Aorta (tissue), 5 donors: Measurements from ENCODE around the gene RNF151. TPM values are rescaled to one million over a fixed set of nuclear protein-coding genes. Genes with fewer than 3 reads are reported as not detected.

Source experiments
- ATAC-seq: fragments of 200-7000 bp; cut with Tn5 transposase; one replicate; pipeline ENCODE4 v1.9.1; 2022; ENCODE audit warnings: moderate library complexity; ENCODE audit not compliant: low FRiP score
- DNase-seq, 2 donors: peaks; one replicate each; pipeline ENCODE4 v3.0.0-alpha.2; 2020
- H3K27ac ChIP-seq, 2 donors: one replicate each; pipeline ENCODE4 v1.5.1; 2013; ENCODE audit warnings: low read length in 2 of 2, mild to moderate bottlenecking in 2 of 2, moderate library complexity in 2 of 2, control low read depth in 1 of 2, inconsistent platforms in 1 of 2, low read depth in 1 of 2
- H3K27me3 ChIP-seq, 2 donors: one replicate each; pipeline ENCODE4 v1.6.1; 2013; ENCODE audit warnings: control low read depth in 1 of 2, low read length in 1 of 2, mild to moderate bottlenecking in 1 of 2, moderate library complexity in 1 of 2; ENCODE audit not compliant: insufficient read depth in 2 of 2, control insufficient read depth in 1 of 2
- H3K36me3 ChIP-seq, 2 donors: one replicate each; pipeline ENCODE4 v1.6.1; 2013; ENCODE audit warnings: control low read depth in 1 of 2, low read length in 1 of 2, mild to moderate bottlenecking in 1 of 2; ENCODE audit not compliant: insufficient read depth in 2 of 2, control insufficient read depth in 1 of 2
- H3K4me1 ChIP-seq, 2 donors: one replicate each; pipeline ENCODE4 v1.6.1; 2013; ENCODE audit warnings: low read length in 2 of 2, control low read depth in 1 of 2, mild to moderate bottlenecking in 1 of 2, moderate library complexity in 1 of 2; ENCODE audit not compliant: insufficient read depth in 2 of 2, control insufficient read depth in 1 of 2
- H3K4me3 ChIP-seq, 2 donors: one replicate each; pipeline ENCODE4 v1.5.1; 2013; ENCODE audit warnings: low read length in 2 of 2, control low read depth in 1 of 2, mild to moderate bottlenecking in 1 of 2
- H3K9me3 ChIP-seq: one replicate; pipeline ENCODE4 v1.6.1; 2013; ENCODE audit warnings: mild to moderate bottlenecking, low read length; ENCODE audit not compliant: control insufficient read depth
- WGBS, 2 donors: extraction: QIAGEN DNeasy Blood & Tissue Kit; methylation state at CpG; one replicate each; pipeline ENCODE4 v1.1.7; 2013; 5-methylcytosine and 5-hydroxymethylcytosine counted together
- intact Hi-C, 2 donors: fragments of 100-400 bp; cut with DNase I; formaldehyde crosslinking; loops; one replicate each; pipeline versions ENCODE4 v1.14.2 to v1.15.0; 2022
- polyA plus RNA-seq, 2 donors: library from polyadenylated mRNA; stranded (reverse); fragments of 200-250 nt; gene quantifications; one replicate each; pipeline ENCODE4 v1.2.3, GENCODE V29; 2013
- total RNA-seq, 2 donors: library from RNA; stranded (reverse); fragmentation: NEBNext Ultra II Directional; extraction: Animal tissue kit (Norgen Biotek cat#: 25700); gene quantifications; one replicate each; pipeline ENCODE4 v1.2.1, GENCODE V29; 2021
- donor health status: healthy with polysubstance abuse.
- donor health status: Bipolar disorder and iron deficiency.
- donor health status: DM: no; HTN: no; CAD: no.
- donor health status: DM: no; HTN: no; CAD: no.
- donor health status: DM: yes; HTN: yes; CAD: no.

Gene RNF151
- total and polyA plus RNA-seq, 4 donors, result not detected

DNA sequence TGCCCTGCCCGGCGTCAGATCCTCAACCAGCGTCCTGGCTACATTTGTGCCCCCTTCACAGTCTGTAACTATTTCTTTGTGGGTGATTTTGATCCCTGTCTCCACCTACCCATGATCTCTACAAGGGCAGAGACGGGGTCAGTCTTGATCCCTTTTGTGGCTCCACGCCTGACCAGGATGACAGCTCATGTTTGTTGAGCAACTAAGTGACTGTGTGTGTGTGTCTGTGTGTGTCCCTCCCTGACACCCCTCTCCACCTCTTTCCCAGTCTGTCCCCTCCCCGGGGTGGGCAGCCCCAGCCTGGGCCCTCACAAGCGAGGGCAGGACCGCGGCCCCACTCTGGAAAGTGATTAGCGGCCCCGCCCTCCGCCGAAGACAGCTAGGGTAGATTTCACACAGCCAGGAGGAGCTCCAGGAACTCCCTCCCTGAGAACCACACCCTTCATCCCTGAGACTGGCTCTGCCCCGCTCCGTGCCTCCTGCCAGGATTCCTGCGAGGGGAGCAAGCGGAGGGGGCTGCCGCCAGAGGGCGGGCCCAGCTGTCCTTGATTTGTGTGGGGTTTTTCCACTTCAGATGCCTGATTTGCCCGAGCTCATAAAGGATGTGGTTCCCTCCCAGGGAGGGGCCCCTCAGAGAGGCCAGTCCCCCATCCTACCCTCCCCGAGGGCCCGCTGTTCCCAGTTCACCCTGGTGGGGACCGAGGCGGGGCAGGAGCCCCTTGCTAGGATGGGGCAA is 43.2 kb upstream of the RNF151 start:
- Histone ChIP-seq H3K9me3 (no peaks in the 10 kb centered on the region), H3K4me3 (no peak overlapping the region), H3K4me1 (no peaks in the 10 kb centered on the region), H3K27me3 (peaks cover 0 to 6% of the 10 kb centered on the region in 2 donors), H3K27ac (no peak overlapping the region), H3K36me3 (no peaks in the 10 kb centered on the region)
- WGBS, 2 donors, result 16% methylated on average over 24 of the region's 24 CpGs
- ATAC-seq (no peak), DNase-seq (no peak)
- intact Hi-C loops, result no loop called here

DNA sequence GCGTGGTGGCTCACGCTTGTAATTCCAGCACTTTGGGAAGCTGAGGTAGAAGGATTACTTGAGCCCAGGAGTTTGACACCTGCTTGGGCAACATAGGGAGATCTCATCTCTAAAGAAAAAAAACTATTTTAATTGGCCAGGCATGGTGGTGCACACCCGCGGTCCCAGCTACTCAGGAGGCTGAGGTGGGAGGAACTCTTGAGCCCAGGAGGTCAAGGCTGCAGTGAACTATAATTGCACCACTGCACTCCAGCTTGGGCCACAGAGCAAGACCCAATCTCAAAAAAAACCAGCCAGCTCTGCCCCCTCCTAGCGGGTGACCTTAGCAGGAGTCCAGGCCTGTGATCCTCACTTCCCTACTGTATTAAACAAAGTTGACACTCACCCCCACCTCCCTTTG is 42.6 kb upstream of the RNF151 start:
- intact Hi-C loops, result no loop called here
- no peak overlapping the region for H3K4me3 ChIP-seq
- no peak overlapping the region for H3K27ac ChIP-seq
- peaks cover 0 to 6% of the 10 kb centered on the region in 2 donors for H3K27me3 ChIP-seq
- 65 to 66% methylated on average over 5 of the region's 5 CpGs for WGBS, 2 donors
- H3K4me1 ChIP-seq, result no peaks in the 10 kb centered on the region
- no peaks in the 10 kb centered on the region for H3K9me3 ChIP-seq
- no peaks in the 10 kb centered on the region for H3K36me3 ChIP-seq
- no peak for DNase-seq
- no peak for ATAC-seq

DNA sequence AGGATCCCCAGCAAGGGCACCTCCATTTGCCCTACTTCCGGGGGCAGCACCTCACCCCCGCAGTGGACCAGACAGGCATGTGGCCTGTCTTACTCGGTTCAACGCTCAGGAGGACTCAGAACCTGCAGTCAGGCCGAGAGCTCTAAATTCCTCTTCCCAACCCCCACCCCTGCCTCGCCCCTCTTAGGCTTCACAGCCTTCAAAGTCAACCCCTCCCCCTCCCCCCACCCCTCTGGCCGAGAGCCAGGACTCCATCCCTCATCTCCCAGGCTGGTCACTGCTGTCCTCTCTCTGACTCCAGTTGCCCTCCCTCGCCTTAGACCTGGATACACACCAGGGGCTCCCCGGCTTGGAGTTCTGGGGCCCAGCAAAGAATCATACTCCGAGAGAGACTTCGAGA is 40.4 kb upstream of the RNF151 start:
- peaks cover 0 to 3% of the 10 kb centered on the region in 2 donors for H3K27me3 ChIP-seq
- ATAC-seq (no peak), DNase-seq (no peak)
- H3K36me3 ChIP-seq, result no peaks in the 10 kb centered on the region
- intact Hi-C loops, result loop anchor here in 1 of 2 donors (5.0 kb wide), 1 partner anchor 64 kb away; no protein-coding TSS in a partner anchor
- 53 to 59% methylated on average over 11 of the region's 11 CpGs for WGBS, 2 donors
- no peaks in the 10 kb centered on the region for H3K4me1 ChIP-seq
- no peak overlapping the region for H3K27ac ChIP-seq
- no peak overlapping the region for H3K4me3 ChIP-seq
- no peaks in the 10 kb centered on the region for H3K9me3 ChIP-seq

DNA sequence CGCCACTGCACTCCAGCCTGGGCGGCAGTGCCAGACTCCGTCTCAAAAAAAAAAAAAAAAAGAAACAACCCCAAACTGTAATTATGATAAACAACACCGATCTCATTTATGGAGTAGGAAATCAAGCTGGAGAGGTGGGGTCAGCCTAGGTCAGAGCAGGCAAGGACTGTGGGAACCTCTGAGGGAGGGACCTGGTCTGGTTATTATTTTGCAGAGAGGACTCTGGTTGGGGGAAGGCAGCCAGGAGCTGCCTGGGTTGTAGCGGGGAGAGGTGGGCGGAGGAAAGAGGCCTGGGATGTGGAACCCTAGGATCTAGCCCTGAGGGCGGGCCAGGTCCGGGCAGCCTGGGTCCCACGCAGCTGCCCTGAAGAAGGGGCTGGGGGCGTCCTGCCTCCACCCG is 37.6 kb upstream of the RNF151 start:
- 13 to 15% methylated on average over 5 to 11 of the region's 11 CpGs for WGBS, 2 donors
- Histone ChIP-seq H3K27me3 (peaks cover 0 to 2% of the 10 kb centered on the region in 2 donors), H3K4me1 (no peaks in the 10 kb centered on the region), H3K4me3 (peak overlapping the region in 1 of 2 donors; percentile 54), H3K36me3 (no peaks in the 10 kb centered on the region), H3K27ac (no peak overlapping the region), H3K9me3 (no peaks in the 10 kb centered on the region)
- intact Hi-C loops, result loop anchor here (2.0 to 5.0 kb wide), 2 partner anchors 64 to 67 kb away; no protein-coding TSS in a partner anchor
- peak; percentile 39 for ATAC-seq
- DNase-seq, result no peak

DNA sequence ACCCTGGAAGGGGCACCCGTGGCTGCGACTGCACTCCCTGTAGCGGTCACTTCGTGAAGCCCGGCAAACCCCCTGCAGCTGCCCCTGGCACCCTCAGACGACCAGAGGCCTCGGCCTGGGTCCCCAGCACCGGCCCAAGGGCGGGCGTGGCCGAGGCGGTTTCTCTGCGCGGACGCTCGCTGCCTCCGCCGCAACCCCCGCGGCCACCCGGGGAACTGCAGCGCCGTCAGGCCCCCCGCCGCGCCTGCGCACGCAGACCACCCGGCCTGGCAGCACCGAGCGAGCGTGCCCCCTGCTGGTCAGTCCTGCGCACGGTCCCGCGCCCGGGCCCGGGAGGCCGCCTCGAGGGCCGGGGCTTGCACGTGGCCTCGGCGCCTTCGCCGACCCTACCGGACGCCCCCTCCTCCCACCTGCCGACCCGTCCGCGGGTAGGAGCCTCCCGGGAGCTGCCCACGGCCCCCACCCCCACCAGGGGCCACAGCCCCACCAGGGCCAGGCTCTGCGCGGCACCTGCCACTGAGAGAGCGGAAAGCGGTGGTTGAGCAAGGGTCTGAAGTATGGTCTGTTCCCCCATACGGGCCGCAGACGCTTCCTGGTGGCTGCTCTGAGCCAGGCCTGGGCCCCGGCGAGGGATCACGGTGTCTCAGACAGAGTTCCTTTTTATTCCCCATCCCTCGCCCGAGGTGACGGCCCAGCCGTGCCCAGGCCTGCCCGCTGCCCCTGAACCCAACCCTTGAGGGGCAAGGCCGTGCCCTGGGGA is 36.9 kb upstream of the RNF151 start:
- Histone ChIP-seq H3K4me3 (peak overlapping the region in 1 of 2 donors; percentile 54), H3K36me3 (no peaks in the 10 kb centered on the region), H3K27ac (no peak overlapping the region), H3K27me3 (peaks cover 0 to 2% of the 10 kb centered on the region in 2 donors), H3K9me3 (no peaks in the 10 kb centered on the region), H3K4me1 (no peaks in the 10 kb centered on the region)
- DNase-seq (peak; percentile 91 to 97), ATAC-seq (peak; percentile 96)
- WGBS, 2 donors, result 12% methylated on average over 64 to 70 of the region's 70 CpGs
- intact Hi-C loops, result loop anchor here (2.0 to 5.0 kb wide), 2 partner anchors 65 to 67 kb away; no protein-coding TSS in a partner anchor

DNA sequence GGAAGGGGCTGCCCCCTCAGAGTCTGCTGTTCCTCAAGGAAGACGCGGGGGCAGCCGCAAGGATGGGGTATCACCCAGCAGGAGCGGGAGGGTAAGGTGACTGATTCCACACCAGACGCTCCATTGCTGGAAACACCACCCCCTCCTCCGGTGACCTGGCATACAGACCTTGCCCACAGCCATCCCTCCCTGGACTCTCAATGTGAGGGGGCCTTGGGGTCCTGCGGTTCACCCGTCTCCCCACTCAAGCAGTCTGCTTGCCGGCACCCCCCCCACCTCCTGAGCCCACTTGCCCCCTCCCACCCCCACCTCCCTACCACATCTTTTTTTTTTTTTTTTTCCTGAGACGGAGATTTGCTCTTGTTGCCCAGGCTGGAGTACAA is 36.3 kb upstream of the RNF151 start:
- no peak overlapping the region for H3K4me3 ChIP-seq
- peaks cover 0 to 2% of the 10 kb centered on the region in 2 donors for H3K27me3 ChIP-seq
- H3K27ac ChIP-seq, result no peak overlapping the region
- H3K36me3 ChIP-seq, result no peaks in the 10 kb centered on the region
- intact Hi-C loops, result no loop called here
- no peaks in the 10 kb centered on the region for H3K4me1 ChIP-seq
- H3K9me3 ChIP-seq, result no peaks in the 10 kb centered on the region
- DNase-seq (no peak), ATAC-seq (no peak)
- WGBS, 2 donors, result 65 to 74% methylated on average over 10 of the region's 10 CpGs

DNA sequence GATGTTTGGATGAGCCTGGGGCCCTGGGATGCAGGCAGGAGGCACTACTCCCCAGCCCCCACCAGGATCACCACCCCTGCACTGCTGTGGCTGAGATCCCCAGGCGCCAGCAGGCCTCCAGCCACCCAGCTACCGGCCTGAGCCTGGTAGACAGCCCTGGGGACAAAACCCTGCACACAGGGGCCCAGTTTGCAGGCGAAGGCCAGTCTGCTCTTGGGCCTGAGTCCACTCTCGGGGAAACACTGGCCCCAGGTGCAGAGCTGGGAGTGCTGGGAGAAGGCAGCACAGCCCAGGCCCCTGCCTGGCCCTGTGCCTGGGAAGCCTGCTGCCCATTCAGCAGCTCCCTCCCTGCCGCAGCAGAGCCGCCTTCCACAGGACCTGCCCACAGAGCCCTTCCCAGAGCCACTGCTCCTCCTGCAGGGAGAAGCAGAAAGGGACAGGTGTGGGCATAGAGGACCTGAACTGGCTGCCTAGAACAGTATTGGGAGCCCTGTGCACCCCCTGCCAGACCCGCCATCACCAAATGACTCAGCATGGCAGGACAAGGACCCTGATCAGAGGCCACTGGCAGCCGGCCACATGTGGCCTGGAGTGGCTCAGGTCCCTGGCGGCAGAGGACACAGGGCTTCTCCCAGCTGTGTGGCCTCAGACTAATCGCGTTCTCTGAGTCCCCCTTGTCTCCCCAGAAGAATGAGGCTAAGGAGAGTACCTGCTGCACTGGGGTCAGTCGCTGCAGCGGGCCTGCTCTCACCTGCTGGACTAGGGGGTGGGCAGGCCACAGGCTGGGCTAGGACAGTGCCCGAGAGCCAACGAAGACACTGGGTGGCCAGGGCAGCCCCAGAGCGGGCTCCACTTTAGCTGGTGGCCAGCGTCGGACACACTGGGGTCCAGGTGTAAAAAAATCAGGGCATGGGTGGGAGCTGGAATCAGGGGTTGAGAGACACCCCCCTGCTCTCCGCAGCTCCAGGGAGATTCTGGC is 34.3 kb upstream of the RNF151 start:
- no peak for ATAC-seq
- DNase-seq, result peak in 1 of 2 donors; percentile 67
- H3K9me3 ChIP-seq, result no peaks in the 10 kb centered on the region
- H3K4me1 ChIP-seq, result no peaks in the 10 kb centered on the region
- H3K36me3 ChIP-seq, result no peaks in the 10 kb centered on the region
- H3K27ac ChIP-seq, result no peak overlapping the region
- intact Hi-C loops, result no loop called here
- no peaks in the 10 kb centered on the region for H3K27me3 ChIP-seq
- WGBS, 2 donors, result 68 to 70% methylated on average over 19 of the region's 19 CpGs
- H3K4me3 ChIP-seq, result no peak overlapping the region

DNA sequence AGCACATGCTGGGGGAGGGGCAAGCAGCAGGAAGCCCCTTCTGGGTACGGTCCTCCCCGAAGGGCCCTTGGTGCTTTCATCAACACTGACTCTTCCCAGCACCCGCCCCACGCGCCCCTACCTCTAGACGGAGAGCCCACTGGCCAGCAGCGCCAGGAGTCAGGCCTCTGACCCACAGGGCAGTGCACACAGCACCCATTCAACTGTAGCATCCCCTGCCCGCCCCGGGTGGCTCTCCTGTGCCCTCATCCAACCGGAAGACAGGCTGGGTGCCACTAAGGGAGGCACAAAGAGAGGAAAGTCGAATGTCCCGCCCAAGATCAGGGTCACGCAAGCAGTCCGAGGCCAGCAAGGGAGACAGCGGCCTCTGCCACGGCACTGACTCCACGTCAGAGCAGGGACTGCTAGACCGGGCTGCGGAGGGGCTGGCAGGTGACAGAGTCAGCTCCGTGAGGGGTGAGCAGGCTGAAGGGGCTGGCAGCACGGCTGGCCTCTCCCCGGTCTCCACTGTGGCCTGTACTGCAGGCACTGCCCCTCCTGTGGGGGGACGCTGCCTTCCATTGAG is 33.5 kb upstream of the RNF151 start:
- ATAC-seq (no peak), DNase-seq (peak in 1 of 2 donors; percentile 67)
- no peaks in the 10 kb centered on the region for H3K27me3 ChIP-seq
- WGBS, 2 donors, result 62 to 64% methylated on average over 23 of the region's 23 CpGs
- H3K4me1 ChIP-seq, result no peaks in the 10 kb centered on the region
- no peaks in the 10 kb centered on the region for H3K9me3 ChIP-seq
- H3K27ac ChIP-seq, result no peak overlapping the region
- intact Hi-C loops, result no loop called here
- H3K4me3 ChIP-seq, result no peak overlapping the region
- H3K36me3 ChIP-seq, result no peaks in the 10 kb centered on the region
